GM10266 (cell line): ENCODE measurements around the gene ENHO.

Experiments used
- DNase-seq: peaks from one replicate; pipeline ENCODE4 v3.0.0; 2012; ENCODE audit errors: extremely low spot score
- TF ChIP-seq, protein P1 (sequence below): IDR thresholded peaks from 2 replicates; pipeline ENCODE4 v1.5.1; 2012; ENCODE audit warnings: mild to moderate bottlenecking, low read depth; ENCODE audit not compliant: control insufficient read depth, insufficient read depth; ENCODE audit errors: missing control alignments

The ENHO gene

DNA sequence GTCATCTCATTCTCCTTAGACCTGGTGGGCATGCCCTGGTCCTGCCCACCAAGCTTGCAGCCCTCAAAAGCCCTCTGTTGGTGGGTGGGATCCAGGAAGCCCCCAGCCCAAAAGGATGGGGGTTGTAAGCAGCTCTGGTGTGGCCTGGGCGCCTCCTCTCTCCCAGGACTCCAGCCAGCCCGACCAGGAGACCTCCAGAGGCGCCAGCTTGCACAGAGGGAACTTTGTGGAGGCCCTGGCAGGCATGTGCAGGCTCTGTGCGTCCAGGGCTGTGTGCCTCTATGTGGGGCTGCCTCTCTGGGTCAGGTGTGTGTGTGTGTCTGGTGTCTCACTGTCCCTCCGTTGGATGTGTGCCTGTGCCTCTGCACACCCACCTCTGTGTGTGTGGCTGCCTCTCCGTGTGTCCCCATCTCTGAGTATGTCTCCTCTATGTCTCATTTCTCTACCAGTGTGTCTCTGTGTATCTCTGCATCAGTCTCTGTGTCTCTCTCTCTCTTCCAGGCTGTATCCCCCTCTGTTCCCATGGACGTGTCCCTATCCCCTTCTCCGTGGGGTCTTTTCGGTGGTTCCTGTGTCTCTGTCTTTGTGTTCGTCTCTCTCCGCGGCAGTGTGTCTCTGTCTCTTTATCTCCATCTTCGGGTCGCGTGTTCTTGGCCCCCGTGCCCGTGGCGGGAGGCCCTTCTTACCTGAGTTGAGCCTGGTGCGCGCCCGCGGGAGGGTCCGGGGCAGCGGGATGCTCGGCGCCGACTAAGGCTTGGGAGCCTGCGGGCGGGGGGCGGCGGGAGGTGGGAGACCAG lies 501 bp downstream of the ENHO start:
- DNase-seq: no peak
- TF ChIP-seq, protein P1, sequence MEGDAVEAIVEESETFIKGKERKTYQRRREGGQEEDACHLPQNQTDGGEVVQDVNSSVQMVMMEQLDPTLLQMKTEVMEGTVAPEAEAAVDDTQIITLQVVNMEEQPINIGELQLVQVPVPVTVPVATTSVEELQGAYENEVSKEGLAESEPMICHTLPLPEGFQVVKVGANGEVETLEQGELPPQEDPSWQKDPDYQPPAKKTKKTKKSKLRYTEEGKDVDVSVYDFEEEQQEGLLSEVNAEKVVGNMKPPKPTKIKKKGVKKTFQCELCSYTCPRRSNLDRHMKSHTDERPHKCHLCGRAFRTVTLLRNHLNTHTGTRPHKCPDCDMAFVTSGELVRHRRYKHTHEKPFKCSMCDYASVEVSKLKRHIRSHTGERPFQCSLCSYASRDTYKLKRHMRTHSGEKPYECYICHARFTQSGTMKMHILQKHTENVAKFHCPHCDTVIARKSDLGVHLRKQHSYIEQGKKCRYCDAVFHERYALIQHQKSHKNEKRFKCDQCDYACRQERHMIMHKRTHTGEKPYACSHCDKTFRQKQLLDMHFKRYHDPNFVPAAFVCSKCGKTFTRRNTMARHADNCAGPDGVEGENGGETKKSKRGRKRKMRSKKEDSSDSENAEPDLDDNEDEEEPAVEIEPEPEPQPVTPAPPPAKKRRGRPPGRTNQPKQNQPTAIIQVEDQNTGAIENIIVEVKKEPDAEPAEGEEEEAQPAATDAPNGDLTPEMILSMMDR: no peak

DNA sequence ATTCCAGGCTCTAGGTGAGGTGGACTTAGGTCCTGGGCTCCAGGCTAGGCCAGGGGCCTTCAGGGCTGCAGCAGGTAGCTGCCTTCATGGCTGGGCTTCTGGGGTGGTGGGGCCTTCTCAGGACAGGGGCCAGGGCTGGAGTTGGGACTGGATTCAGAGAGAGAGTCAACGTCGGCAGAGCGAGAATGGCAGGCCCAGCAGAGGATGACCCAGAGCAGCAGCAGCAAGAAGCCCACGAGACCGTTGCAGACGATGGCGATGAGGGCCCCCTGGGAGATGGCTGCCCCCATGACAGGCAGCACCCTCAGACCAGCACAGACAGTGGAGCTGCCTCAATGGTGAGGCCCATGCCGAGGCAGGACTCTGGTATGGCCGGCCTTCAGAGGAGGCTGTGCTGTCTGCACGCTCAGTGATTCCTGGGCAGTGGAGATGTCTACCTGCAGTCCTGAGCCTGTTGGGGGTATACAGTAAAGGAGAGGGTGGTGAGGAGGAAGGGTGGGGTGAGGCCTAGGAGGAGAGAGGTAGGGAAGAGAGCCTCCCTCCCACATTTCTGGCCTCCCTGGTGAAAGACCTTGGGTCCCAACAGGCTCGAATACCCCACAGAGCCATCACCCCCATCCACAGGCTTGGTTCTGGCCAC lies 1.3 kb downstream of the ENHO start:
- DNase-seq: no peak
- TF ChIP-seq, protein P1: no peak

DNA sequence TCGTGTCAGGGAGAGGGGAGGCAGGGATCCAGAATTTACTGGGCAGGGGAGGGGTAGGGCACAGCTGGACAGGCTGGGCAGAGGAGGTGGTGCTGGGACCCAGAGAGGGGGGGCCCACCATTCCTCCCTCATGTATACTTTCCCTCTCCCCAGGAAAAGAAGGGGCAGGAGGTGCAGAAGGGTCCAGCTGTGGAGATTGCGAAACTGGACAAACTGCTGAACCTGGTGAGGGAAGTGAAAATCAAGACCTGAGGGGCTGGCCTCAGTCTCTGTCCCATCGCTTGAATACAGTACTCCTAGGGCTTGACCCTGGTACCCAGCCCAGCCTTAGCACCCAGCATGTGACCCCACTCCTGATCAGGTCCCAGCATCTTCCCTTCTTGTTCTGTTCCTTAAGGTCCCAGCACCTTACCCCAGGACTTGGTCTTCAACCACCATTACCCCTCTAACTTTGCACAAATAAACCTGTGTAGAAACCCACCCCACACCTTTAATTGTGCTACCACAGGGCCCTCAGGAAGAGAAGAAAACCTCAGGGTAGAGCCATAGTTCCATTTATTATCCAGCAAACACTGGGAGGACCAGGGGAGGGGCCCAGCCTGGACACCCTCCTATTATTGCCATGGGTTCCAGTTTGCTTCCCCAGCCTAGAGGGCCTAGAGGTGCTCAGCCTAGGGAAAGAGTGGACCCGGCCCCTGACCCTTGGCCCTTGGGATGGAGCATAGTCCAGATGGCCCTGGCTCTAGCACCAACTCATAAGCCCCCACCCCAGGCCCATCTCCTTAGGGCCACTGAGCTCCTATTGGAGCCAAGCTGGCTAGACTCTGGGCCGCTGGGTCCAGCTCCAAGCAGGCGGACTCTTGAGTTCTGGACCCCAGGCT lies 2.0 kb downstream of the ENHO start:
- DNase-seq: no peak
- TF ChIP-seq, protein P1: no peak

DNA sequence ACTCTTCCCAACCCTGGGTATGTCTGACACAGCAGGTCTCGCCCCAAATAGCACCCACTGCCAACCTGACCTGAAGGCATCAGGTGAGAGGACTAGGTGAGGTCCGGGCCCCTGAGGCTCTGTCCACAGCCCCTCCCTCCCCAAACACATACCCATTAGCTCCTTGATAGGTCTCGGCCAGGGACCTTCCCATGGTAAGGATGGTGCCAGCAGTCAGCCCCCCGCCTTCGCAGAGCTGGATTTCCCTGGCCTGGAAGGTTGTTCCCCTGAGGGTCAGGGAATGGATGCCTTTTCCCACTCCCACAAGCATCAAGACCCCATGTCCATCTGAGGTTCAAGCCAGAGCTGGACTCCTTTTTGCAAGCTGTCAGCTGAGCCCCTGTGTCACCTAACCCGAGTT lies 2.7 kb downstream of the ENHO start:
- DNase-seq: no peak
- TF ChIP-seq, protein P1: no peak

DNA sequence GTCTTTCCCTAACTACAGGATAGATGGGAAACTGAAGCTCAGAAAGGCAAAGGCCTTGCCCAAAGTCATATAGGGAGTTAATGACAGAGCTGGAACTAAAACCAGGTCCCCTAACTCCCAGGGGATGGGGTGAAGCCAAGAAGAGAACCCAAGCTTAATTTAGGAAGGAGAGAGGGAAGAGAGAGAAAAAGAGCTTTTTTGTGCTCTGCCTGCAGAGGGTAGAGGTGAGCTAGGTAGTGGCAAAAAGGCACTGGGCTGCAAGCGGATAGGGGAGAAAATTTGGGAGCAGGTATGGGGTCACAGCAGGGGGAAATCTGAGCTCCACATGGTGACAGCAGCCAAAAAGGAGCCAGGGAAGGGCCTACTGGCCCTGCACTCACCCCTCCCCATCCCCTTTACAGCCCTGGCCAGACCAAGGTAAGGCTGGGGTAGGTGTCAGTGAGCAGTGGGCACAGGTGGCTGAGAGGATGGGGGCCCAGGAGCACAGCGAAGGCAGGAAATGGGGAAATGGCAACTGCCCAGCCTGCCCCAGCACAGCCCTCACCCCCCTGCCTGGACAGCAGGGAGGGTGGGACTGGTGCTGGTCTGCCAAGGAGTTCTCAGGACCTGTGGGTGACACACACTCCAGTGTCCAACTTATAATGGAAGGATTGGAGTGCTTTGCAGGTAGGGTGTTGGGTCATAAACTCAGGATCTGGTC lies 3.3 kb downstream of the ENHO start:
- TF ChIP-seq, protein P1: no peak
- no peak for DNase-seq

DNA sequence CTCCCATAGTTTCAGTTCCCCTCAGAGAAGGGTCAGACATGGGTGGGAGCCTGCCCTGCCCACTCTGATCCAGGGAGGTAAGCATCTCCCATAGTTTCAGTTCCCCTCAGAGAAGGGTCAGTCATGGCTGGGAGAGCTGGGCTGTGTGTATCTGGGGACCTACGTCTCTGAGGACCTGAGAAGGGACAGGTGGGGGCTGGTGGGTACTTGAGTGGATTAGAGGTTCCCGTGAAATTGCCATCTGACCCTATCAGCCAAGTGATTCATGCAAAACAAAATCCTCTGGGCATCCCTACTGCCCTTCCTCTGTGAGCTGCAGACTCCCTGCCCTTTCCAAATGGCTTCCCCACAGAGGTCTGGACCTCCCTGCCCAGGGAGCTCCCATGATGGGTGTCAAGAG lies 3.9 kb downstream of the ENHO start:
- TF ChIP-seq, protein P1: no peak
- DNase-seq: no peak
